Umbilical cord (tissue), 2 donors: Measurements from ENCODE around the gene MAML2. TPM values are rescaled to one million over a fixed set of nuclear protein-coding genes. Genes with fewer than 3 reads are reported as not detected.
A peak's percentile ranks its signal among the peaks of the same experiment; 100 is the strongest.

ENCODE experiments used
- DNase-seq: peaks from one replicate; pipeline ENCODE4 v3.0.0-alpha.2; 2015; ENCODE audit warnings: low spot score
- total RNA-seq: library from RNA; depleted of rRNA; stranded (reverse); fragments of >200 nt; gene quantifications from one replicate; pipeline ENCODE4 v1.2.3, GENCODE V29; 2014; ENCODE audit warnings: low replicate concordance; ENCODE audit not compliant: insufficient read depth

The MAML2 gene
- total RNA-seq, 1 donor from 2014 or later: 17.1 TPM

DNA sequence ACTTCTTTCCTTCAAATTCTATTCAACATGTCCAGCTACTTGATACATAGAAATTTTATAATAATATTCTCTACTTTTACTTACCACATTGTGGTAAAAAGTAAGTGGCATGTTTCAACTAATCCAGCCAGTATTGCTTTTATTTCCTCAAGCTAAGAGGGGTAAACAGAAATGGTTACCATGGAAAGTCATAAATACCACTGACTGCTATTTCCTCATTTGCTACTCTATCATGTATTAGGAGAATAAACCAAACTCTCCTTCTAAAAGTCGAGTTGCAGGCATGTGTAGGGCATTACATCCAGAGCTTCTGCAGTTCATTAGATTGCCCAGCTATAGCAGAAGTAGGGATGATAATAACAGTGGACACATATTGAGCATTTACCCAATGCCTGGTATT is 208.4 kb downstream of the MAML2 start:
- peak; percentile 57 for DNase-seq

GRCh38 chr11:96132437-96132836 is 210.6 kb downstream of the MAML2 start:
- DNase-seq: no peak

DNA sequence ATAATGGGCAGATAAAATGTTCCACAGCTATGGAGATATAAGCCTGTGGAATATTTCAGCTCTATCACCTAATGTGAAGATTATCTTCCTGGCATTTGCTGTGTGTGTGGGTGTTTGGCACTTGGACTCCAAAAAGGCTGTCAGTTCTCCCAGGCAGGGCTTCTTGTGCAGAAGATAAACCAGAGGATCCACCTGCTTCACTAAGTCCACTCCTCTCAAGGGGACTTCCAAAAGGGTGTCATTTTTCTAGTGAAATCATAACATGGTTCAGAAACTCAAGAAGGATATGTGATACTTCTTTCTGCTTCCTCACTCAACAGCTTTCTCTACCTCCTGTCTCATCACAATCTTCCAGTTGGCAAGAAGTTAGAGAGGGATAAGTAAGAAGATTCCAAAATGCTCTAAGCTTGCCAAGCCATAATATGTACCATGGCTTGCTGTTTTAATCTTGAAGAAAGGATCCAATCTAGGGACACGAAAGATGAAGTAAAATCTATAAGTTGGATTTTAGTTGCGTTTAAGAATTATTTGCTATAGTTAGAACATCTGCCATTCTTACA is 212.9 kb downstream of the MAML2 start:
- no peak for DNase-seq

GRCh38 chr11:96127596-96127959 is 215.4 kb downstream of the MAML2 start:
- DNase-seq: no peak

GRCh38 chr11:96126917-96127595 is 215.9 kb downstream of the MAML2 start:
- DNase-seq: no peak

GRCh38 chr11:96125400-96125799 is 217.6 kb downstream of the MAML2 start:
- peak; percentile 47 for DNase-seq

GRCh38 chr11:96124155-96124554 is 218.8 kb downstream of the MAML2 start:
- no peak for DNase-seq

- no peak for DNase-seq
Observed at GRCh38 chr11:96123301-96123700, 219.7 kb downstream of the MAML2 start.

DNA sequence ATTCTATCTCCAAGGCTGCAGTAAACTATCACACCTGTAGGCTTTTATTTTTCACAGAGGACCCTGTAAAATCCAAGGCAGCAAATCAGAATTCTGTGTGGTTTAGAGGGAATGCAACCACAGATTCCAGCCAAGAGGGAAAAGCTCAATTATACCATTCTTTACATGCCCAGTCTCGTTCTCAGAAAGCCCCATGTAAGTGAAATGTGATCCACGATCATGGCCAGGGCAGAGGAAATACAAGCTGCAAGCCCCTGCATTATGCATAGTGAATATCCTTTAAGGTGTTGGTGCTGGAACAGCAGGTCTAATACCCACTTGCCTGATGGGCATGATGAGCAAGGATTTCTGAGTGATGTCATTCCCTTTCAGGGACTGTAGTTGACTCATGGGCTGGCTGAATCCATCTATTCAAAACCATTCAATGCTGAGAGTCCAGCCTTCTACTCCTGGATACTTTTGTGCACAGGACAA is 220.4 kb downstream of the MAML2 start:
- DNase-seq: peak; percentile 65

GRCh38 chr11:96119211-96119610 is 223.8 kb downstream of the MAML2 start:
- DNase-seq: no peak

DNA sequence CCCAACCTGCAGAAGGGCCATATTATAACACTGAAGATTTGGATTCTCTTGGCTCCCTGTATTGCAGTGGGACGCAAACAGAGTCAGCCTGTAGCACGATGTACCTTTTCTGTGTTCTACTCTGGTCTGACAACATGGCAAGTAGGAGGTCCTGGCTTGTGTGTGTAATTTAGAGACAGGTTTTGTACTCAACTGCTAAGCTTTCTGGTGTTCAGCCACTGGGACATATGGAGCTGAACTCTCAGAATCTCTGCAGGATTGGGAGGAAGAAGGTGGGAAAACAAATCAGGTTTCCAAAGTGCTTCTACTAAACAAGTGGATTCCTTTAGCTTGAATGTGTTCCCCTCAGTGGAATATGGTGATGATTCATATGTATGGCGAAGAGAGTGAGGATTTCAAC is 226.6 kb downstream of the MAML2 start:
- no peak for DNase-seq

GRCh38 chr11:96114178-96115064 is 228.6 kb downstream of the MAML2 start:
- peak; percentile 67 for DNase-seq

GRCh38 chr11:96113193-96113681 is 229.8 kb downstream of the MAML2 start:
- peak; percentile 86 for DNase-seq

GRCh38 chr11:96112192-96113128 is 230.5 kb downstream of the MAML2 start:
- no peak for DNase-seq

DNA sequence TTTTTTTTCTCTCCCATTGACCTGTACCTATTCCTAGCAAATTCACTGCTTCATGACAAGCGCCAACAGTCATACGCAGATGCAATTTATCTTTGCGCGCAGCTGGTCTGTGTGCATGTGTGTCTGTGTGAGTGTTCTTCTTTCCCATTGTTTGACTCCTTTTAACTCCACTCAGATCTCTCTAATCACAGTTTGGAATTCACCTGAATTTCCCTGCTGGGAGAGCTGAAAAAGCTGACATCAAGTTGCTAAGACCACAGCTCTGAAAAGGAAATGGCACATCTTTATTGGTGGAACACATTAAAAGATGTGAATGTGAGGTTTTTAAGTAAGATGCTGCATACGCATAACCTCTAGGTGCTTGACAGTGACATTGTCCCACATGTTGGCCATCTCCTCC is 231.7 kb downstream of the MAML2 start:
- DNase-seq: no peak

DNA sequence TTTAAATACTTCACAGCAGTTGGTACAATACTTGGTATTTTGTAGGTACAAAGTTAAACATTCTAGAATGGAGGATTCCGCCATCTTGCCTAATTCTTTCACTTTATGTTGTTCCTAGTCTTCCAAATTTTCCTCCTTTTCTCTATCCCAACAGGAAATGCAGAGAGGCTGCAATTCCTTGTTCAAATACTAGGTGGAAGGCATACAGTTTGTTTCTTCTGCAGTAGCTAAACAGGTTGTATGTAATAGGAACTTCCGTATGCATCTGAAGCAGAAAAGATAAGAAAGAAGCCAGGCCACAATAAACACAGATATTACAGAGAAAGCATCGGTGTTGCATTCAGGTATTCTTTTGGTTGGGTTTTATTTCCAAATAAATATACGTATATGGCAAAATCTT is 232.7 kb downstream of the MAML2 start:
- no peak for DNase-seq

DNA sequence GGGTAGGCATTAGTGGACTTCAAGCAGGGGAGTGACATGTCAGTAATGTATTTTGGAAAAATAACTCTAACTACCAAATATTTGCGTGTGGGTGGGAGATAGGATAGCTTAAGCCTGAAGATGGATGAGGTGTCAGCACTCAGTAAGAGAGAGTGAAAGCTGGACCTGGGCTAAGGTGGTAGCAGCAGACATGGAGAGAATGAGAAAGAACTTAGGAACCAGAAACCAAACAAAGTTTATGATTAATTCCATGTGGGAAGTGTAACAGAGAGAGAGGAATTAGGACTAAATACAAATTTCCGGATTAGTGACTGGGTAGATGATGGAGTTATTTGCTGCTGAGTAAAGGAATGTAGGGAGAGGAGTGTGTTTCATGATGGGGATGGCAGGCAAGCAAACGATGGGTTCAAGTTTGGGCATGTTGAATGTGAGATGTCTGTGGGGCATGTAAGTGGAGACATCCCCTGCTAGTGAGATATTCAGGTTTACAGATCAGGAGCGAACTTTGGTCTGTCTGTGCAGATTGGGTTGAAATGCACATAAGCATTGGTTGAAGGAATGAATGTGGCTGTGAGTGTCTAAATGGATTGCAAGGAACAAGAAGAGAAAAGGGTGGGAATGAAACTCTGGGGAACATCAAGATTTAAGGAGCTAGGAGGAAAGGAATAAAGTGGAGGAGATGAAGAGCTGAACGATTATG is 233.5 kb downstream of the MAML2 start:
- DNase-seq: no peak

DNA sequence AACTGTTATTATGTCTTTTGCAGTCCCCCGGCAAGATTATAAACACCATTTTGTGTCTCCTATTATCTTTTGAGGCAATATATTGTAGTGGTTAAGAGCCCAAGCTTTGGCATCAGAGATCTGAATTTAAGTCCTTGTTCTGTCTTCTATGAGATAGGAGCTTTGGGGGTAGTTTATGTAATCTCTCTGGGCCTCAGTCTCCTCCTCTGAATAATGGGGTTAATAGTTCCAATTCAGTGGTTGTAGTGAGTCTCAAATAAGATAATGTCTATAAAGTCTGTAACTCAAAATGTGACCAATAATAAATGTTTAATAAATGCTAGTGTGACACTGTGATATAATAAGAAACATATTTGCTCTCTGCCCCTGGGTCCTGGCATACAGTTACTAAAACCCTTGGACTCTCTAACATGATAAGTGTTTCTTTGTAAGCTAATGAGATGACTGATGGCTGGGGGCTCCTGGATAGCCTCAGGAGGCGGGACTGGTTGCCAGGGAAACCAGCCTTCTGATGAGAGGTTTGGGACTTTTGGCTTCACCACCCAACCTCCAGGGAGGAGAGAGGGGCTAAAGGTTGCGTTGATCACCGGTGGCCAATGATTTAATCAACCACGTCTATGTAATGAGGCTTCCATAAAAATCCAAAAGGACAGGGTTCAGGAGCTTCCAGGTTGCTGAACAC is 235.7 kb downstream of the MAML2 start:
- no peak for DNase-seq

GRCh38 chr11:96106645-96107044 is 236.3 kb downstream of the MAML2 start:
- no peak for DNase-seq

GRCh38 chr11:96105944-96106343 is 237.1 kb downstream of the MAML2 start:
- no peak for DNase-seq
